SK-N-SH (cell line): Measurements from ENCODE around the gene LLGL2. TPM values are rescaled to one million over a fixed set of nuclear protein-coding genes. Genes with fewer than 3 reads are reported as not detected.

ENCODE experiments used
- CTCF ChIA-PET: fragments of 300-600, 350-600 bp; formaldehyde crosslinking; extraction: SDS; loops from one replicate; lab custom pipeline; 2021; lab: Yijun Ruan, JAX
- POLR2A ChIA-PET: fragments of 350-600 bp; sonication (Branson Sonifier 250); formaldehyde crosslinking; extraction: SDS; loops from one replicate; lab custom pipeline; 2020; ENCODE audit warnings: antibody characterized with exemption, inconsistent platforms; lab: Yijun Ruan, JAX
- DNase-seq: peaks from one replicate; pipeline ENCODE4 v3.0.0; 2012
- H2AFZ ChIP-seq: fragments of 200-600 bp; sonication (generic); 2 replicates; pipeline ENCODE4 v1.8.1; 2016; ENCODE audit warnings: antibody characterized with exemption, mild to moderate bottlenecking, low read depth
- H3F3A ChIP-seq: fragments of 200-600 bp; sonication (generic); replicated peaks from 2 replicates; pipeline ENCODE3; 2016; ENCODE audit warnings: antibody characterized with exemption, mild to moderate bottlenecking; ENCODE audit not compliant: insufficient read depth
- H3K27ac ChIP-seq, 2 experiments: fragments of 200-500 bp in 1 of 2; fragments of 200-600 bp in 1 of 2; sonication (Bioruptor generic) in 1 of 2; sonication (generic), shearing (Covaris generic) in 1 of 2; 2 replicates each; pipeline versions ENCODE4 v1.5.1 to v1.6.1; 2014 to 2016; ENCODE audit warnings: low read depth in 2 of 2, inconsistent platforms in 1 of 2, low read length in 1 of 2, mild to moderate bottlenecking in 1 of 2, mixed read lengths in 1 of 2
- H3K27me3 ChIP-seq: fragments of 200-600 bp; sonication (generic), shearing (Covaris generic); 2 replicates; pipeline ENCODE4 v1.6.1; 2016; ENCODE audit warnings: mixed run types; ENCODE audit not compliant: insufficient read depth
- H3K36me3 ChIP-seq, 2 experiments: fragments of 200-500 bp in 1 of 2; fragments of 200-600 bp in 1 of 2; sonication (Bioruptor generic) in 1 of 2; sonication (generic) in 1 of 2; replicated peaks in 1 of 2; 2 replicates each; pipeline versions ENCODE3 to v1.5.1; 2014 to 2016; ENCODE audit warnings: low read length in 1 of 2, mild to moderate bottlenecking in 1 of 2; ENCODE audit not compliant: insufficient read depth in 2 of 2, control insufficient read depth in 1 of 2
- H3K4me1 ChIP-seq, 2 experiments: fragments of 200-500 bp in 1 of 2; fragments of 200-600 bp in 1 of 2; sonication (Bioruptor generic) in 1 of 2; sonication (generic), shearing (Covaris generic) in 1 of 2; 2 replicates each; pipeline versions ENCODE4 v1.5.1 to v1.6.1; 2014 to 2016; ENCODE audit warnings: low read depth in 1 of 2, low read length in 1 of 2, mixed run types in 1 of 2; ENCODE audit not compliant: insufficient read depth in 2 of 2, control insufficient read depth in 1 of 2
- H3K4me2 ChIP-seq: fragments of 200-600 bp; sonication (generic), shearing (Covaris generic); 2 replicates; pipeline ENCODE4 v1.6.1; 2017; ENCODE audit warnings: mixed run types
- H3K4me3 ChIP-seq, 2 experiments: fragments of 200-500 bp in 1 of 2; fragments of 200-600 bp in 1 of 2; sonication (Bioruptor generic) in 1 of 2; sonication (generic), shearing (Covaris generic) in 1 of 2; 2 replicates each; pipeline versions ENCODE4 v1.5.1 to v1.8.1; 2014 to 2016; ENCODE audit warnings: low read depth in 2 of 2, inconsistent platforms in 1 of 2, low read length in 1 of 2, mild to moderate bottlenecking in 1 of 2, mixed read lengths in 1 of 2, moderate library complexity in 1 of 2
- H3K79me2 ChIP-seq: fragments of 200-600 bp; sonication (generic); 2 replicates; pipeline ENCODE4 v1.8.1; 2017; ENCODE audit warnings: mild to moderate bottlenecking; ENCODE audit not compliant: insufficient read depth
- H3K9ac ChIP-seq: fragments of 200-600 bp; sonication (generic); 2 replicates; pipeline ENCODE4 v1.6.1; 2017; ENCODE audit warnings: mixed run types
- H3K9me2 ChIP-seq: fragments of 200-600 bp; sonication (generic); 2 replicates; pipeline ENCODE4 v1.6.1; 2017; ENCODE audit warnings: mixed run types
- H3K9me3 ChIP-seq: fragments of 200-600 bp; sonication (generic); 2 replicates; pipeline ENCODE4 v1.6.1; 2017; ENCODE audit warnings: mixed run types, mild to moderate bottlenecking, moderate library complexity
- H4K20me1 ChIP-seq: fragments of 200-600 bp; sonication (generic); 2 replicates; pipeline ENCODE4 v1.6.1; 2017; ENCODE audit warnings: mild to moderate bottlenecking, mixed run types; ENCODE audit not compliant: insufficient read depth
- FOSL2 ChIP-seq: IDR thresholded peaks from 2 replicates; pipeline ENCODE4 v1.4.0; 2012; ENCODE audit warnings: low read depth, mild to moderate bottlenecking, moderate library complexity, borderline replicate concordance
- FOXJ3 ChIP-seq: sonication (generic); formaldehyde crosslinking; IDR thresholded peaks from 2 replicates; pipeline ENCODE4 v1.5.1; 2020; ENCODE audit warnings: mild to moderate bottlenecking, missing genetic modification reagents
- FOXM1 ChIP-seq: IDR thresholded peaks from 2 replicates; pipeline ENCODE4 v1.4.0; 2012; ENCODE audit warnings: low read depth, mild to moderate bottlenecking
- GABPA ChIP-seq: IDR thresholded peaks from 2 replicates; pipeline ENCODE4 v1.4.0; 2012; ENCODE audit warnings: low read depth, mild to moderate bottlenecking
- RAD21 ChIP-seq: IDR thresholded peaks from 2 replicates; pipeline ENCODE4 v1.6.1; 2012; ENCODE audit warnings: mild to moderate bottlenecking, low read length
- WGBS: methylation state at CpG from one replicate; pipeline ENCODE4 v1.1.6; 2017; ENCODE audit warnings: low lambda C conversion rate; 5-methylcytosine and 5-hydroxymethylcytosine counted together
- polyA plus RNA-seq, 3 experiments: library from polyadenylated mRNA; depleted of rRNA; stranded (reverse); fragments of >200 nt; gene quantifications; 2 replicates each; pipeline ENCODE4 v1.2.3, GENCODE V29; 2012
- TF ChIP-seq, protein P1 (sequence below): IDR thresholded peaks from 2 replicates; pipeline ENCODE4; 2012
- TF ChIP-seq, protein P2 (sequence below): fragments of 150-350 bp; IDR thresholded peaks from 2 replicates; pipeline ENCODE4 v1.6.1; 2016; ENCODE audit warnings: mild to moderate bottlenecking, low read depth, low read length
- TF ChIP-seq, protein P3 (sequence below): fragments of 150-350 bp; IDR thresholded peaks from 2 replicates; pipeline ENCODE4 v1.6.1; 2017; ENCODE audit warnings: antibody characterized with exemption, low read length, low read depth, borderline replicate concordance

LLGL2 gene
- polyA plus RNA-seq, 1 of the 3 experiments (the other 2 are of a cell fraction): 6.7 TPM

DNA sequence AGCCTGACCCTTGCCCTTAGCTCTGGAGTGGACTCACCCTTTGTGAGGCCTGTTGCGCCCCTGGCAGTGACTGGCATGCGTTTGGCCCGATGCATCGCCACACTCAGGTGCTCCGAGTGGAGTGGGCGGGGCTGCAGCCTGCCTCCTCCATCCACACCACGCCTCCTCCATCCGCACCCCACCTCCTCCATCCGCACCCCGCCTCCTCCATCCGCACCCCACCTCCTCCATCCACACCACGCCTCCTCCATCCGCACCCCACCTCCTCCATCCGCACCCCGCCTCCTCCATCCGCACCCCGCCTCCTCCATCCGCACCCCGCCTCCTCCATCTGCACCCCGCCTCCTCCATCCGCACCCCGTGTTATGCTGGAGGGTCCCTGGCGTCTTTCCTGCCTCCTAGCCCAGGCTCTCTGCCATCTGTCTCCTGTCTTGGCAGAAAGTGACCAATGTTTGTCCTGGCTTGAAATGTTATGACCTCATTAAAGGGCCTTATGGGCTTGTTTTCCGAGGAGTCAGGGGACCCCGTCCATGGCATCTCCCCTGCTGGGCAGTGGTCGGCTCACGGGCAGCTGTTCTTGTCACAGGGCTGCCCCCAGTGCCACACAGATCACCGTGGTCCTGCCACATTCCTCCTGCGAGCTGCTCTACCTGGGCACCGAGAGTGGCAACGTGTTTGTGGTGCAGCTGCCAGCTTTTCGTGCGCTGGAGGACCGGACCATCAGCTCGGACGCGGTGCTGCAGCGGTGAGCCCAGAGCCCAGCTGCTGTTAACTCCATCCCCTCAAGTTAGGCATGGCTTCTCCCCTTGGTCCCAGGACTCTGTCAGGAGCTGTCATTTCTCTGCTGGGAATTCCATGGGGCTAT lies 33.4 kb downstream of the LLGL2 start (continued):
- TF ChIP-seq, protein P1, sequence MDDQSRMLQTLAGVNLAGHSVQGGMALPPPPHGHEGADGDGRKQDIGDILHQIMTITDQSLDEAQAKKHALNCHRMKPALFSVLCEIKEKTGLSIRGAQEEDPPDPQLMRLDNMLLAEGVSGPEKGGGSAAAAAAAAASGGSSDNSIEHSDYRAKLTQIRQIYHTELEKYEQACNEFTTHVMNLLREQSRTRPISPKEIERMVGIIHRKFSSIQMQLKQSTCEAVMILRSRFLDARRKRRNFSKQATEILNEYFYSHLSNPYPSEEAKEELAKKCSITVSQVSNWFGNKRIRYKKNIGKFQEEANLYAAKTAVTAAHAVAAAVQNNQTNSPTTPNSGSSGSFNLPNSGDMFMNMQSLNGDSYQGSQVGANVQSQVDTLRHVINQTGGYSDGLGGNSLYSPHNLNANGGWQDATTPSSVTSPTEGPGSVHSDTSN: no peak
- TF ChIP-seq, protein P2, sequence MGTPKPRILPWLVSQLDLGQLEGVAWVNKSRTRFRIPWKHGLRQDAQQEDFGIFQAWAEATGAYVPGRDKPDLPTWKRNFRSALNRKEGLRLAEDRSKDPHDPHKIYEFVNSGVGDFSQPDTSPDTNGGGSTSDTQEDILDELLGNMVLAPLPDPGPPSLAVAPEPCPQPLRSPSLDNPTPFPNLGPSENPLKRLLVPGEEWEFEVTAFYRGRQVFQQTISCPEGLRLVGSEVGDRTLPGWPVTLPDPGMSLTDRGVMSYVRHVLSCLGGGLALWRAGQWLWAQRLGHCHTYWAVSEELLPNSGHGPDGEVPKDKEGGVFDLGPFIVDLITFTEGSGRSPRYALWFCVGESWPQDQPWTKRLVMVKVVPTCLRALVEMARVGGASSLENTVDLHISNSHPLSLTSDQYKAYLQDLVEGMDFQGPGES: no peak
- TF ChIP-seq FOXJ3 (CRISPR knock-in tag) (no peak), FOXM1 (no peak), FOSL2 (no peak)
- TF ChIP-seq, protein P3, sequence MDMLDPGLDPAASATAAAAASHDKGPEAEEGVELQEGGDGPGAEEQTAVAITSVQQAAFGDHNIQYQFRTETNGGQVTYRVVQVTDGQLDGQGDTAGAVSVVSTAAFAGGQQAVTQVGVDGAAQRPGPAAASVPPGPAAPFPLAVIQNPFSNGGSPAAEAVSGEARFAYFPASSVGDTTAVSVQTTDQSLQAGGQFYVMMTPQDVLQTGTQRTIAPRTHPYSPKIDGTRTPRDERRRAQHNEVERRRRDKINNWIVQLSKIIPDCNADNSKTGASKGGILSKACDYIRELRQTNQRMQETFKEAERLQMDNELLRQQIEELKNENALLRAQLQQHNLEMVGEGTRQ: no peak

DNA sequence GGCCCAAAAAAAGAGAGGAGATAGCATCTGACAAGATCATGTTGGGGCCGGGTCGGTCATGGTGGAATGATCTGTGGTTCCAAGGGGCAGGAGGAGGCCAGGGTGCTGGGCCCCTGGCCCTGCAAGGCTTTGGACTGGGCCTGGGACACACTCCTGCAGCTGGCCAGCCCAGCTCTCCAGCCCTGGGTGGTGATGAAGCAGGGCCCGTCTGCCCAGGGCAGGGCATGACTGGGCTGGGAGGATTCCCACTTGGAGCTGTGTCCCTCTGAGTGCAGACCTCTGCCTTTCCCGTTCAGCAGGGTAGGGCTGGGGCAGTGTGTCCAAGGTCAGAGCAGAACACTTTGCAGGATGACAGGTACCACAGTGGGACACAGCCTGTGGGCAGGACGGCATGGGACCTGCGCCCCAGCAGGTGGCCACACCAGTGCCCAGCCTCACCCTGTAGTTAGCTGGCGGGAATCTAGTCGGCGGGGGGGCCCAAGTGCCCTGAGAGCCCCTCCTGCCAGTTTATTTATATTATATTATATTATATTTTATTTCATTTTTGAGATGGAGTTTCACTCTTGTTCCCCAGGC lies 34.5 kb downstream of the LLGL2 start:
- peaks cover 4 to 19% of the 10 kb centered on the region in 2 experiments; a peak in 1 of 4 replicates for H3K4me1 ChIP-seq
- H3K4me3 ChIP-seq: no peak overlapping the region
- H3K27ac ChIP-seq: no peak overlapping the region
- H3K4me2 ChIP-seq: no peak overlapping the region
- H3K36me3 ChIP-seq: no peaks in the 10 kb centered on the region
- no peaks in the 10 kb centered on the region for H4K20me1 ChIP-seq
- TF ChIP-seq GABPA (no peak), FOXM1 (no peak)
- H3K9me2 ChIP-seq: no peaks in the 10 kb centered on the region
- no peak overlapping the region for H2AFZ ChIP-seq
- no peaks in the 10 kb centered on the region for H3K79me2 ChIP-seq
- WGBS: 87% methylated on average over 7 of the region's 9 CpGs
- ChIA-PET POLR2A (no interaction called here), CTCF (interaction anchor here (1.3 to 4.6 kb wide), 3 partner anchors 8 to 190 kb away, joined by 6 to 20 read pairs (median 8); partner anchors contain the start of gene SMIM5)
- H3K9me3 ChIP-seq: no peaks in the 10 kb centered on the region
- H3K9ac ChIP-seq: no peak overlapping the region
- H3F3A ChIP-seq: no peaks in the 10 kb centered on the region
- no peak for DNase-seq
- H3K27me3 ChIP-seq: no peaks in the 10 kb centered on the region

DNA sequence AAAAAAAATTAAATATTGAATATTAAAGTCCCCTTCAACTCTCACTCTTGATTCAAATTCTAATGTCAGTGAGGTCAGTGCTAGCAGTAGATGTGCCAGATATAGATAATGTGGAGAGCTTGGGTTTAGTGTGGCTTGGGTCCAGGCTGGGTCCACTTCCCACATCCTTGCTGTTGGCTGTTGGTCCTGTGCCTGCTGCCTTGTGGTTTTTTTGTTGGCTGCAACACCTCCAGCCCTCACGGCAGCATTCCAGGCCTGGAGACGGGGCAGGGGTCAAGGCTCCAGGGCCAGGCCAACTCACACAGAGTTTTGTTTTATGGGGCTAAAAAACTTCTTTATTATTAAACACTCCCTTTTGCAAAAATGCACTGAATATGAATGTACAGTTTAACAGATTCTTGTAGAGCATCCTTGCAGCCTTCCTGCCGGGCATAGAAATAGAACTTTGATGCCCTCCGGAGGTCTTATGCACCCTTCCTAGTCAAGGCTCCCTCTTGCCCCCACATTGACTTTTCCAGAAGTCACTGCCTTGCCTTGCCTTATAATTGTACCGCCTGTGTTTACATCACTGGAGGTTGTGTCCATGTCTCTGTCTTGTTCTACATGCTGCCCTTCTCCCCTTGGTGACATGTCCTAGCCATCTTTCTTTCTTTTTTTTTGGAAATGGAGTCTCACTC lies 36.6 kb downstream of the LLGL2 start:
- no peak for DNase-seq
- ChIA-PET CTCF (interaction anchor here (1.0 to 1.6 kb wide), 3 partner anchors 40 to 72 kb away, joined by 3 to 4 read pairs (median 3); partner anchors contain the start of gene SMIM5), POLR2A (interaction anchor here (0.6 kb wide), 2 partner anchors 41 to 591 kb away, joined by 3 to 5 read pairs; no protein-coding TSS in a partner anchor)
- TF ChIP-seq, protein P1: no peak
- peak; percentile 48 for TF ChIP-seq RAD21
- no peak overlapping the region for H3K4me2 ChIP-seq
- no peaks in the 10 kb centered on the region for H3K36me3 ChIP-seq
- H3K9me2 ChIP-seq: no peaks in the 10 kb centered on the region
- H3K27me3 ChIP-seq: no peaks in the 10 kb centered on the region
- no peaks in the 10 kb centered on the region for H3F3A ChIP-seq
- no peak overlapping the region for H3K9ac ChIP-seq
- no peak overlapping the region for H2AFZ ChIP-seq
- H3K4me1 ChIP-seq: peaks cover 4 to 14% of the 10 kb centered on the region in 2 experiments; a peak in 1 of 4 replicates
- H4K20me1 ChIP-seq: no peaks in the 10 kb centered on the region
- 78% methylated on average over 5 of the region's 5 CpGs for WGBS
- H3K79me2 ChIP-seq: no peaks in the 10 kb centered on the region
- H3K9me3 ChIP-seq: no peaks in the 10 kb centered on the region
- no peak overlapping the region for H3K27ac ChIP-seq
- no peak overlapping the region for H3K4me3 ChIP-seq
